ENCODE measurements around the gene NFS1. TPM values are rescaled to one million over a fixed set of nuclear protein-coding genes. Genes with fewer than 3 reads are reported as not detected.

The NFS1 gene
- total and polyA plus RNA-seq, 2 donors (not counting 1 experiment from before 2014, with no cell fraction given): 29.0 to 30.6 TPM

- Histone ChIP-seq H2AFZ (ENCODE audit: insufficient read depth, low read depth, low read length, poor library complexity, severe bottlenecking) (no peak overlapping the region), H4K20me1 (ENCODE audit: control insufficient read depth, insufficient read depth, low read length, poor library complexity, severe bottlenecking) (peaks cover 65% of the 10 kb centered on the region), H3K9me3 (ENCODE audit: control extremely low read depth in 1 of 3, control insufficient read depth in 2 of 3, insufficient read depth in 1 of 3, low read length in 2 of 3) (no peaks in the 10 kb centered on the region), H3K27ac (ENCODE audit: low read length in 2 of 2) (peak overlapping the region; percentile 100), H3K9ac (ENCODE audit: low read length) (peak overlapping the region; percentile 1), H3K27me3 (replicated peaks in 1 of 4; ENCODE audit: control extremely low read depth in 1 of 4, control insufficient read depth in 3 of 4, insufficient read depth in 4 of 4, low read length in 3 of 4) (no peaks in the 10 kb centered on the region), H3K79me2 (ENCODE audit: control insufficient read depth, insufficient read depth, low read length) (peaks cover 79% of the 10 kb centered on the region), H3K4me2 (replicated peaks; ENCODE audit: low read depth, low read length, poor library complexity, severe bottlenecking) (peak overlapping the region; percentile 66), H3K4me3 (ENCODE audit: control extremely low read depth in 1 of 5, extremely low read depth in 1 of 5, insufficient read depth in 1 of 5, low read depth in 2 of 5, low read length in 4 of 5) (peak overlapping the region in 1 of 5 experiments; percentile 99), H3K36me3 (replicated peaks in 1 of 2; ENCODE audit: control extremely low read depth in 1 of 2, control insufficient read depth in 1 of 2, extremely low read depth in 1 of 2, insufficient read depth in 2 of 2, low read length in 1 of 2) (peaks cover 2 to 57% of the 10 kb centered on the region in 2 experiments), H3K4me1 (ENCODE audit: control insufficient read depth in 2 of 2, insufficient read depth in 2 of 2, low read length in 2 of 2) (peaks cover 48 to 51% of the 10 kb centered on the region in 2 donors)
- peak overlapping the region; percentile 37 for H3K27ac Mint-ChIP-seq
- ChIA-PET POLR2A (interaction anchor here (1.0 kb wide), 1 partner anchor 32 kb away, joined by 4 read pairs; the partner anchor contains the start of gene PHF20), CTCF (interaction anchor here (1.0 to 2.6 kb wide), 5 partner anchors 26 to 214 kb away, joined by 3 to 8 read pairs (median 5); partner anchors contain the start of genes PHF20 and SCAND1)
- DNase-seq (no peak), ATAC-seq (ENCODE audit: low read depth) (no peak)
- TF ChIP-seq CTCF (IDR thresholded peaks at IDR 0.05) (peak; percentile 57), EZH2 (IDR thresholded peaks at IDR 0.05; ENCODE audit: borderline replicate concordance, insufficient read depth, low read depth, low read length, poor library complexity, severe bottlenecking) (no peak)
- H3K4me1 Mint-ChIP-seq: peaks cover 57% of the 10 kb centered on the region
- intact Hi-C loops (cut with micrococcal nuclease): loop anchor here (2.0 kb wide), 2 partner anchors 41 to 277 kb away; partner anchors contain the start of genes NFS1 and ROMO1
- WGBS (ENCODE audit: insufficient coverage): 100% methylated on average over 2 of the region's 7 CpGs
- H3K9me3 Mint-ChIP-seq (ENCODE audit: insufficient read depth): no peaks in the 10 kb centered on the region
- H3K27me3 Mint-ChIP-seq: no peaks in the 10 kb centered on the region
- H3K4me3 Mint-ChIP-seq: peak overlapping the region; percentile 57
Measured at GRCh38 chr20:35739294-35740163, 40.4 kb upstream of the NFS1 start.
